Activated CD8-positive, alpha-beta memory T cell treated with anti-CD3 and anti-CD28 coated beads for 1 hour (primary cell): ENCODE results near the gene VEZT.
"Not testable (repeated sequence)": the region's sequence is repeated elsewhere in the genome, so short reads cannot be mapped to it uniquely, and the experiment has no call there.

ENCODE experiments used
- DNase-seq, 2 donors: peaks; one replicate each; pipeline ENCODE4 v3.0.0-alpha.2; 2020; ENCODE audit warnings: low read depth in 1 of 2; ENCODE audit errors: extremely low read depth in 1 of 2

Gene VEZT

GRCh38 chr12:95217377-95218149 lies at the start of gene VEZT, which contains the start of gene FGD6:
Gene VEZT, plus strand, starts transcription at chr12:95217807. Its CDS starts 44 bp downstream, at chr12:95217851.
Gene FGD6, minus strand, starts transcription at chr12:95217467. Its CDS starts 227 bp downstream, at chr12:95217240.
- peak; percentile 91 to 95 for DNase-seq

GRCh38 chr12:95168746-95169145 lies 48.9 kb upstream of the VEZT start:
- no peak for DNase-seq

- DNase-seq = no peak
Observed at GRCh38 chr12:95169368-95169767, 48.2 kb upstream of the VEZT start.

- no peak for DNase-seq
Observed at GRCh38 chr12:95173392-95174251, 44.0 kb upstream of the VEZT start.

- no peak for DNase-seq
Observed at GRCh38 chr12:95177201-95177768, 40.3 kb upstream of the VEZT start.

- no peak for DNase-seq
Observed at GRCh38 chr12:95178136-95178535, 39.5 kb upstream of the VEZT start.

- DNase-seq = no peak
Observed at GRCh38 chr12:95179011-95179410, 38.6 kb upstream of the VEZT start.

- no peak for DNase-seq
Observed at GRCh38 chr12:95181103-95181502, 36.5 kb upstream of the VEZT start.

- no peak for DNase-seq
Observed at GRCh38 chr12:95182868-95183415, 34.7 kb upstream of the VEZT start.

GRCh38 chr12:95184121-95184520 lies 33.5 kb upstream of the VEZT start:
- no peak for DNase-seq

- no peak for DNase-seq
Observed at GRCh38 chr12:95185072-95185471, 32.5 kb upstream of the VEZT start.

GRCh38 chr12:95185854-95186253 lies 31.8 kb upstream of the VEZT start:
- DNase-seq = no peak

GRCh38 chr12:95187865-95188415 lies 29.7 kb upstream of the VEZT start:
- DNase-seq = no peak

- DNase-seq = no peak
Observed at GRCh38 chr12:95191060-95191696, 26.4 kb upstream of the VEZT start.

GRCh38 chr12:95192271-95192670 lies 25.3 kb upstream of the VEZT start:
- DNase-seq = no peak

GRCh38 chr12:95193139-95193538 lies 24.5 kb upstream of the VEZT start:
- DNase-seq = no peak

- DNase-seq = no peak
Observed at GRCh38 chr12:95195122-95195521, 22.5 kb upstream of the VEZT start.

- not testable (repeated sequence) for DNase-seq
Observed at GRCh38 chr12:95196875-95197569, 20.6 kb upstream of the VEZT start.

- DNase-seq = no peak
Observed at GRCh38 chr12:95197636-95198035, 20.0 kb upstream of the VEZT start.

- no peak for DNase-seq
Observed at GRCh38 chr12:95198914-95199313, 18.7 kb upstream of the VEZT start.
